Common myeloid progenitor, CD34-positive (primary cell): Measurements from ENCODE around the gene EGFL6. TPM values are rescaled to one million over a fixed set of nuclear protein-coding genes. Genes with fewer than 3 reads are reported as not detected.
A peak's percentile ranks its signal among the peaks of the same experiment; 100 is the strongest.

Experiments used
- CTCF ChIA-PET: fragments of 350-600 bp; sonication (Branson Sonifier 250); formaldehyde crosslinking; loops from one replicate; lab custom pipeline; 2021; ENCODE audit warnings: antibody characterized with exemption; lab: Charles Lee
- POLR2A ChIA-PET: fragments of 350-600 bp; sonication (Branson Sonifier 250); formaldehyde crosslinking; loops from one replicate; lab custom pipeline; 2021; ENCODE audit warnings: antibody characterized with exemption; lab: Charles Lee
- DNase-seq, 3 donors: peaks; one replicate each; pipeline versions ENCODE4 v3.0.0 to v3.0.0-alpha.2; 2013
- H3K27ac ChIP-seq, 2 experiments: 1 replicate in 1 of 2; 2 replicates in 1 of 2; pipeline ENCODE4 v1.7.0; 2013; ENCODE audit warnings: inconsistent platforms in 2 of 2, low read length in 2 of 2, mild to moderate bottlenecking in 2 of 2, low read depth in 1 of 2, moderate library complexity in 1 of 2; ENCODE audit not compliant: severe bottlenecking in 2 of 2, insufficient read depth in 1 of 2, poor library complexity in 1 of 2
- H3K27me3 ChIP-seq, 5 experiments: replicated peaks in 2 of 5; 1 replicate in 3 of 5; 2 replicates in 2 of 5; pipeline versions ENCODE4 v1.6.1 to v1.7.0; 2013; ENCODE audit warnings: low read length in 4 of 5, mild to moderate bottlenecking in 2 of 5, moderate library complexity in 2 of 5, inconsistent platforms in 1 of 5; ENCODE audit not compliant: insufficient read depth in 5 of 5, control insufficient read depth in 4 of 5
- H3K36me3 ChIP-seq, 4 experiments: 1 replicate in 2 of 4; 2 replicates in 2 of 4; pipeline versions ENCODE4 v1.6.1 to v1.7.0; 2013; ENCODE audit warnings: low read length in 3 of 4, control low read depth in 1 of 4, mild to moderate bottlenecking in 1 of 4; ENCODE audit not compliant: control insufficient read depth in 4 of 4, insufficient read depth in 4 of 4
- H3K4me1 ChIP-seq, 4 experiments: 1 replicate in 3 of 4; 2 replicates in 1 of 4; pipeline versions ENCODE4 v1.6.1 to v1.7.1; 2013; ENCODE audit warnings: low read length in 3 of 4, mild to moderate bottlenecking in 3 of 4, control low read depth in 1 of 4, inconsistent platforms in 1 of 4, moderate library complexity in 1 of 4; ENCODE audit not compliant: control insufficient read depth in 4 of 4, insufficient read depth in 4 of 4; ENCODE audit errors: control extremely low read depth in 1 of 4
- H3K4me3 ChIP-seq, 7 experiments: 1 replicate in 4 of 7; 2 replicates in 3 of 7; pipeline versions ENCODE4 v1.5.1 to v1.7.0; 2013; ENCODE audit warnings: mild to moderate bottlenecking in 7 of 7, low read length in 6 of 7, moderate library complexity in 6 of 7, inconsistent platforms in 2 of 7, low read depth in 2 of 7, control low read depth in 1 of 7; ENCODE audit not compliant: insufficient read depth in 4 of 7, control insufficient read depth in 1 of 7; ENCODE audit errors: extremely low read depth in 1 of 7
- H3K9me3 ChIP-seq, 5 experiments: 1 replicate in 4 of 5; 2 replicates in 1 of 5; pipeline versions ENCODE4 v1.6.1 to v1.7.1; 2013; ENCODE audit warnings: low read length in 4 of 5, mild to moderate bottlenecking in 2 of 5, inconsistent platforms in 1 of 5, low read depth in 1 of 5, moderate library complexity in 1 of 5; ENCODE audit not compliant: control insufficient read depth in 4 of 5, insufficient read depth in 2 of 5; ENCODE audit errors: control extremely low read depth in 1 of 5
- WGBS: methylation state at CpG from one replicate; pipeline ENCODE4 v1.1.5; 2013; ENCODE audit not compliant: insufficient coverage; 5-methylcytosine and 5-hydroxymethylcytosine counted together
- polyA plus RNA-seq: library from polyadenylated mRNA; unstranded; fragments of 120-200 nt; gene quantifications from one replicate; pipeline ENCODE4 v1.2.1, GENCODE V29; 2013

Gene EGFL6, protein sequence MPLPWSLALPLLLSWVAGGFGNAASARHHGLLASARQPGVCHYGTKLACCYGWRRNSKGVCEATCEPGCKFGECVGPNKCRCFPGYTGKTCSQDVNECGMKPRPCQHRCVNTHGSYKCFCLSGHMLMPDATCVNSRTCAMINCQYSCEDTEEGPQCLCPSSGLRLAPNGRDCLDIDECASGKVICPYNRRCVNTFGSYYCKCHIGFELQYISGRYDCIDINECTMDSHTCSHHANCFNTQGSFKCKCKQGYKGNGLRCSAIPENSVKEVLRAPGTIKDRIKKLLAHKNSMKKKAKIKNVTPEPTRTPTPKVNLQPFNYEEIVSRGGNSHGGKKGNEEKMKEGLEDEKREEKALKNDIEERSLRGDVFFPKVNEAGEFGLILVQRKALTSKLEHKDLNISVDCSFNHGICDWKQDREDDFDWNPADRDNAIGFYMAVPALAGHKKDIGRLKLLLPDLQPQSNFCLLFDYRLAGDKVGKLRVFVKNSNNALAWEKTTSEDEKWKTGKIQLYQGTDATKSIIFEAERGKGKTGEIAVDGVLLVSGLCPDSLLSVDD
- 0.04 TPM for polyA plus RNA-seq

DNA sequence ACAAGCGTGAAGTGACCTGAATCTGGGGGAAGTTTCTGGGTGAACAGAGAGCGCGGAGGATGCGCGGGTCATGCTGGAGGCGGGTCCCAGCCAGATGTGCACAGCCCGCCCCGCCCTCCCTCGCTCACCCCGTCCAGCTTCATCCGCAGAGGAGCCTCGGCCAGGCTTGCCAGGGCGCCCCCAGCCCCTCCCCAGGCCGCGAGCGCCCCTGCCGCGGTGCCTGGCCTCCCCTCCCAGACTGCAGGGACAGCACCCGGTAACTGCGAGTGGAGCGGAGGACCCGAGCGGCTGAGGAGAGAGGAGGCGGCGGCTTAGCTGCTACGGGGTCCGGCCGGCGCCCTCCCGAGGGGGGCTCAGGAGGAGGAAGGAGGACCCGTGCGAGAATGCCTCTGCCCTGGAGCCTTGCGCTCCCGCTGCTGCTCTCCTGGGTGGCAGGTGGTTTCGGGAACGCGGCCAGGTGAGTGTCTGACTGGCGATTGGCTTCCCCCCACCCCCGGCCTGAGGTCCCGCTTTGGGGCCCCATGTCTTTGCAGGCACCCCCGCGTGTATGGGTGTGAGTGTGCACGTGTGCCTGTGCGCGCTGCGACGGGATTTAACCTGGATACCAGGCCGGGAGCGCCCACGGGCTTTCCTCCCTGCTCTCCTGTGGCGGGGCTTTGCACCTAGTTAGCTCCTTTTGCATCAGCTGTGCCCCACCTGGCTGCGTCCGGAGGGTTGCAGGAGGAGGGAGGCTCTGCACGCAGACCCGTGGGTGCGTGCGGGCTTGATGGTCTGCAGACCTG, at the start of gene EGFL6:
Gene EGFL6, plus strand, starts transcription at position 123 of the 782 bp plus-strand sequence. Its CDS starts 261 bp downstream, at position 384.
- peak in 2 of 3 donors; percentile 22 to 46 for DNase-seq
- CTCF ChIA-PET = no interaction called here
- H3K36me3 ChIP-seq = no peaks in the 10 kb centered on the region
- H3K4me3 ChIP-seq = peak within 1 kb of the TSS in 6 of 7 experiments; percentile 7 to 59 (median 25)
- WGBS = 9% methylated on average over 34 of the region's 57 CpGs
- peaks cover 2 to 50% (median 9%) of the 10 kb centered on the region in 5 experiments for H3K27me3 ChIP-seq
- peaks cover 0 to 3% (median 0%) of the 10 kb centered on the region in 5 experiments for H3K9me3 ChIP-seq
- no peak within 1 kb of the TSS for H3K27ac ChIP-seq
- H3K4me1 ChIP-seq = peaks cover 0 to 15% (median 7%) of the 10 kb centered on the region in 4 experiments
- POLR2A ChIA-PET = no interaction called here

DNA sequence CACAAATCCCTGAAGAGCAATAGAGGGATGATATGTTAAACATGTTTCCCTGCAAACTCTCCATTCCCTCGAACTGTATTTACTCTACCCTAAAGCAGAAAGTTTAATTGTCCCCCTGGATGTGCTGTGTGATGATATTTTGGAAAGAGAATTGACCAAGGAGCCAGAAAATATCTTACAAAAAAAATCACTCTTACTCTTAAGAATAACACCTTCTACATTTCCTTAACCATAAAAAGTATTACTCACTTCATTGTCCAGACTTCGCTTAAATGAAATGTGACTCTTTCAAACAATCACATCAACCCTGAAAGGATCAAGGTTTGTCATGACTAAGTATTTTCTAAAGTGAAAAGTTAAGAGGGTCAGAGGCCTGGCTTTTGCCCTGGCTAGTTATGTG, 49.0 kb upstream of the EGFL6 start:
- no peaks in the 10 kb centered on the region for H3K9me3 ChIP-seq
- H3K27ac ChIP-seq = no peak overlapping the region
- H3K27me3 ChIP-seq = peaks cover 0 to 4% (median 0%) of the 10 kb centered on the region in 5 experiments
- ChIA-PET POLR2A (no interaction called here), CTCF (no interaction called here)
- no peak overlapping the region for H3K4me3 ChIP-seq
- H3K4me1 ChIP-seq = no peaks in the 10 kb centered on the region
- WGBS = 100% methylated on average over 1 of the region's 2 CpGs
- H3K36me3 ChIP-seq = no peaks in the 10 kb centered on the region
- DNase-seq = no peak

DNA sequence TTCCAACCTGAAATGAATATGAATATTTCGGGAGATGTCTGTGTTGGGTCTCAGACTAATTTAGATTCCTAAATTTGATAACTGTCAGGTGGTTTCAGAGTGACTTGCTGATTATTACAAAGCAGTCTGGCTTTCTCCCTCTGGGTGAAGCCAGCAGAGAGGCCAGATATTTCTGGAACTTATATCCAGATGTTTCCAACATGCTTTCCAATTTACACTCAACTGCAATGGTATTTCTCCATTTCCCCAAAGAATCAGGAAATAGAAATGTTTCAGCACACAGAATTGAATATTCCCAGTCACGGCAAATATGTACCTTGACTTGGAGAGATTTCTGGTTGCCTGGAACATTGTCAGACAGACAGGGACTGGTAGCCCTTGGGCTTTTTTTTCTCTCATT, 48.5 kb upstream of the EGFL6 start:
- whole genome bisulfite sequencing = 89% methylated on average over 2 of the region's 2 CpGs
- no peak overlapping the region for H3K4me3 ChIP-seq
- no peak for DNase-seq
- H3K36me3 ChIP-seq = no peaks in the 10 kb centered on the region
- H3K27me3 ChIP-seq = peaks cover 0 to 4% (median 0%) of the 10 kb centered on the region in 5 experiments
- ChIA-PET CTCF (interaction anchor here (0.6 kb wide), 1 partner anchor 122 kb away, joined by 4 read pairs; no protein-coding TSS in a partner anchor), POLR2A (no interaction called here)
- no peaks in the 10 kb centered on the region for H3K9me3 ChIP-seq
- H3K4me1 ChIP-seq = no peaks in the 10 kb centered on the region
- H3K27ac ChIP-seq = no peak overlapping the region

DNA sequence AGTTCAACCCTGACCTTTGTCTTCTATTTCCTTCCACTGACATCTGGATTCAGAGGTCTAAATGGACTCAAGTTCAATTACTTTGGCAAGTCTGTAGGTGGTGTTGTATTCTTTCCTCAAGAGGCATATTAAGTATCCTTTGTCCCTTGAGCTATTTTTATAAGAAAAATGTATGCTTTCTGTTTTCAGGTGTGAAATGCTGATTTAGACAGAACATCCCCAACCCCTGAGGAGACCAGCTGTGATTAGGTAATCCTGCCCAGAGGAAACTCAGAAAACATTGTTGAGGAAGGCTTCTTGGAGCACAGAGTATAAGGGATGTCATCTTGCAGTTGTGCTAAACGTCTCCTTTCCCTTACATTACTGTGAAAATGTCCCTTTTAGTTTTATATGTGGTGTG, 46.6 kb upstream of the EGFL6 start:
- ChIA-PET POLR2A (no interaction called here), CTCF (interaction anchor here (1.4 kb wide), 1 partner anchor 11 kb away, joined by 5 read pairs; no protein-coding TSS in a partner anchor)
- no peak overlapping the region for H3K27ac ChIP-seq
- no peaks in the 10 kb centered on the region for H3K9me3 ChIP-seq
- WGBS = no CpG with 5 or more reads among the region's 1 CpG
- H3K36me3 ChIP-seq = no peaks in the 10 kb centered on the region
- H3K4me3 ChIP-seq = no peak overlapping the region
- DNase-seq = no peak
- H3K27me3 ChIP-seq = peaks cover 0 to 4% (median 0%) of the 10 kb centered on the region in 5 experiments
- H3K4me1 ChIP-seq = no peaks in the 10 kb centered on the region

DNA sequence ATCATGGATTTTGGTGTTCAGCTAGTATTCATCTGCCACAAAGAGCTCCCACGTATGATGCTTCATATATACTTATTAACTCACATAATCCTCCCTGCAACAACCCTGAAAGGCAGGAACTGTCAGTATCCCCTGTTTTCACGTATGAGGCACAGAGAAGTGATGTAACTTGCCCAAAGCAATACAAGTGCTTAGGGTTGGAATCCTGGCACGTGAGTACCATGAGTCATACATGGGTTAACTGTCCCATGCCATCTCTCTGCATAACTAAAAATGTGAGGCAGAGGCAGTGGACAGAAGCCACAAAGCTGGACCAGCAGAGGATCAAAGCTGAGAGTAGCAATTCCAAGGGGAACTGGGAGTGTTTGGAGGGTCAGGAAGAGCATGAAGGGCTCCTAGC, 35.7 kb upstream of the EGFL6 start:
- Histone ChIP-seq H3K36me3 (no peaks in the 10 kb centered on the region), H3K9me3 (no peaks in the 10 kb centered on the region), H3K27me3 (peaks cover 0 to 15% (median 3%) of the 10 kb centered on the region in 5 experiments), H3K4me3 (no peak overlapping the region), H3K4me1 (peaks cover 0 to 8% (median 5%) of the 10 kb centered on the region in 4 experiments), H3K27ac (no peak overlapping the region)
- no peak for DNase-seq
- 76% methylated on average over 2 of the region's 3 CpGs for WGBS
- ChIA-PET POLR2A (no interaction called here), CTCF (interaction anchor here (1.2 to 2.8 kb wide), 3 partner anchors 11 to 113 kb away, joined by 3 to 10 read pairs (median 5); no protein-coding TSS in a partner anchor)

DNA sequence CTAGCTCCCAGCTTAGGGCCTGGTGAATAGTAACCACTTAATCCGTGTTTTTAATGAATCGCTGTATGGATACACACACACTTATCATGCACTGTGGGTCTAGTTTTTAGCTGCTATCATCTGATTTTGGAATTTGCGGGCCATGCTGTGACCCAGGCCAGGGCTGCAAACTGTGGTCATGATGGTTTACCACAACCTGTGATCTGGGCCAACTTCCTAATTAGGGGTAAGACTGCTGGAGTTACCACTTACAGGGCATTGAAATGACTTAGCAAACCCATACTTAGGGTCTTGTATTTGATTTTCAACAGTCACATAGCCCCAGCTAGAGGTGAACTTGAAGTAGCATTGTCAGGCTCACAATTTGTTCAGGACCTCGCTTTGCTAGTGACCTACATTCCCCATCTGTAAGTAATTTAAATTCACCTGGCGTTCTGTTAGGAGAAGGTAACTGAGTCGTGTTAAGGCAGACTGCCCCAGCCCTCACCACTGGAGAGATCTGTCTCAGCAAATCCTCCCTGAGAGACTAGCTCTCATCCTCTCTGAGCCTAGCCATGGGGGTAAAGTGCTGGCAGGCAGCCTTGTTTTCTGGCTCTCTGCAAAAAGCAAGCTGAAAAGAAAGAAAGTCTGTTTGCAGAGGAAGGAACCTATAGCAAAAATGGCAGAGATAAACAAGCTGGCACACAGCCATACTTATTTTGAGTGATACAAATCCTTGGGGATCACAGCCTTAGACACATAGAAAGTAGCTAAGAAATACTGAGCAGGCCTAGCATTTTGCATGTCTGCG, 33.8 kb upstream of the EGFL6 start:
- Histone ChIP-seq H3K27me3 (peaks cover 0 to 15% (median 3%) of the 10 kb centered on the region in 5 experiments), H3K36me3 (no peaks in the 10 kb centered on the region), H3K4me1 (peaks cover 0 to 8% (median 5%) of the 10 kb centered on the region in 4 experiments), H3K4me3 (no peak overlapping the region), H3K9me3 (no peaks in the 10 kb centered on the region), H3K27ac (no peak overlapping the region)
- WGBS = 64% methylated on average over 5 of the region's 7 CpGs
- CTCF ChIA-PET = interaction anchor here (1.5 kb wide), 1 partner anchor 29 kb away, joined by 4 read pairs; no protein-coding TSS in a partner anchor
- peak; percentile 34 to 76 (median 69) for DNase-seq
- POLR2A ChIA-PET = no interaction called here
